GM21390 (cell line): Measurements from ENCODE around the gene FBXL16.

Experiments used
- ATAC-seq: cut with Tn5 transposase; IDR thresholded peaks from one replicate; pipeline ENCODE4 v1.9.1; 2021; ENCODE audit not compliant: unreplicated experiment

FBXL16 gene

DNA sequence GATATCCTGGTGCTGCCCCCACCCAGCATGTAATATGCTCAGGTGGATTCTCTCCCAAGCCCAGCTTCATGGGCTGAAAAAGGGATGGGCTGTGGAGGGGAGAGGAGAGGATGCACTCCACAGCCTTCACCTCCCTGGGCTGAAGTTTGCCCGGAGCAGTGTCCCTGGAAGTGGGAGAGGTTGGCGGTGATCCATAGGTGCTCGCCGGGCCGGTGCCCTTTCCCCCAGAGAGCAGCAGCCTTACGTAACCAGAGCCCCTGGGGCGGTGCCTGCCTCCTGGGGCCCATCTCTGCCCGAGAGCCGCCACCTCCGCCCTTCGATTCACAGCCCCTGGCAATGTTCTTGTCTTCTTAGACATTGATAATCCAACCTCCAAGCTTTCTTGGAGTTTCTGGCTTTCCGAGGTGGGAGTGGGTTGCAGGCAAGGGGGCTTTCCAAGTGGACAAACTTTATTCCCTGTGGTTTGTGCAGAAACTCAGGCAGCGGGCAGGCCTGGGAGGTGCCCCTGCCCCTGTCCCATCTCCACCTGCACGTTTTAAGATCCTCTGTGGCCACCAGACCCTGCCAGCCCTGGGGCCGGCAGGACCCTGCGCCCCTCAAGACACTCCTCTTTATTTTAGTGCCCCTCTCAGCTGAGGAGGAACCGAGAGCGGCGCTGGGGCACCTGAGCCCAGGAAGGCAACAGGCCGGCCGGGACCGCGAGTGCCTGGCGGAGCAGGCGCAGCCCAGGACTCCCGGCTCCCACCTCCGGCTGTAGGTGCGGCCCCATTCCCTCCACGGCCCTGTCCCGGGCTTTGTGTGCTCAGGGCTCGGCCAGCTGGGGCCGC is 59.5 kb downstream of the FBXL16 start:
- ATAC-seq = no peak

DNA sequence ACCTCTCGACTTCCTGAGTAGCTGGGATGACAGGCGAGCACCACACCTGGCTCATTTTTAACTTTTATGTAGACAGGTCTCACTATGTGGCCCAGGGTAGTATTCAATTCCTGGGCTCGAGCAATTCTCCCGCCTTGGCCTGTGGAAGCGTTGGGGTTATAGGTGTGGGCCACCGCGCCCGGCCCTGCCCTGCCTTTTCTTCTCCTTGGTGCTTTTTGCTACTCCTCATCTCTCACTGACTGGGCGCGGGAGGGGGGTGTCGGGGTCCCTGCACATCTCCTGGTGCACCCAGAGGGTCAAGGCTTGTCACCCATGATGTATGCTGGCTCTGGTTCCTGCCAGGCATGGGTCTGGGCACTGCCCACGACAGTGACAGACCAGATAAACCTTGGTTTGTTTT is 61.0 kb downstream of the FBXL16 start:
- ATAC-seq = no peak

DNA sequence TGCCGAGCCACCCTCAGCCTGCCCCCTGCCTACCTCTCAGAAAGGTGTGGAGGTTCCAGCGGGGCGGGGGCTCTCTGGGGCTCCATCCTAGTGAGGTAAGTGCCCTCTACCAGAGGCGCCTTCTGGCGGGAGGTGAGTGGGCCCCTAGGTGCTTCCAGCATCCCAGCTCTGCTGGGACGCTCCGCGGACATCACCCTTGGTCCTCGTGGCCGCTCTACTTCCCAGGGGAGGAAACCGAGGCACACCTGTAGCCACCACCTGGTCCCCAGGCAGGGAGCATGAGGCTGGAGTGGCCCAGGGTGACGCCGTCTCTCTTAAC is 62.6 kb downstream of the FBXL16 start:
- no peak for ATAC-seq
